Sigmoid colon (tissue), 4 donors: ENCODE results near the gene PRKACB.

Experiments used
- CTCF ChIP-seq, 4 experiments: fragments of 450-650 bp in 3 of 4; fragments of 200-600 bp in 1 of 4; IDR thresholded peaks; one replicate each; pipeline ENCODE4 v1.5.1; 2016 to 2019; ENCODE audit warnings: antibody characterized with exemption in 4 of 4, mild to moderate bottlenecking in 3 of 4, moderate library complexity in 2 of 4
- EP300 ChIP-seq, 4 donors: sonication (generic); formaldehyde crosslinking; IDR thresholded peaks; one replicate each; pipeline ENCODE4 v1.6.1; 2017; ENCODE audit warnings: antibody characterized with exemption in 4 of 4
- POLR2A ChIP-seq, 2 donors: fragments of 450-650 bp; IDR thresholded peaks; one replicate each; pipeline ENCODE4 v1.6.1; 2016; ENCODE audit warnings: antibody characterized with exemption in 2 of 2, mild to moderate bottlenecking in 2 of 2, moderate library complexity in 2 of 2

- TF ChIP-seq CTCF (IDR thresholded peaks at IDR 0.05) (no peak), POLR2A (IDR thresholded peaks at IDR 0.05) (no peak), EP300 (IDR thresholded peaks at IDR 0.05) (no peak)
Measured at GRCh38 chr1:84260852-84261518, 116.9 kb downstream of the PRKACB start.
